ENCODE data around the gene APMAP. TPM values are rescaled to one million over a fixed set of nuclear protein-coding genes. Genes with fewer than 3 reads are reported as not detected.

APMAP gene
- total RNA-seq, 1 experiment from 2014 or later = 67.8 TPM

GRCh38 chr20:24935766-24936525, 56.6 kb downstream of the APMAP start:
- Histone ChIP-seq H3K79me2 (ENCODE audit: insufficient read depth, low read length) (no peaks in the 10 kb centered on the region), H4K91ac (ENCODE audit: insufficient read length, low read depth, low read length) (no peak overlapping the region), H3K4me1 (ENCODE audit: insufficient read depth, low read length) (no peaks in the 10 kb centered on the region), H3K79me1 (ENCODE audit: insufficient read depth, low read depth, low read length, poor library complexity, severe bottlenecking) (no peaks in the 10 kb centered on the region), H2BK20ac (ENCODE audit: low read depth, low read length, poor library complexity, severe bottlenecking) (no peak overlapping the region), H3K18ac (ENCODE audit: insufficient read length, low read depth, low read length) (no peak overlapping the region), H3K23ac (ENCODE audit: insufficient read length, low read depth, low read length) (no peak overlapping the region), H4K5ac (ENCODE audit: insufficient read length, low read depth, low read length) (no peak overlapping the region), H3K9me3 (ENCODE audit: control insufficient read depth, low read depth, low read length) (no peaks in the 10 kb centered on the region), H3K9ac (ENCODE audit: extremely low read depth, insufficient read length, low read length) (no peak overlapping the region), H3T11ph (ENCODE audit: low read length) (no peak overlapping the region), H3K14ac (ENCODE audit: insufficient read depth, low read length) (no peak overlapping the region), H4K20me1 (ENCODE audit: control insufficient read depth, insufficient read depth, insufficient read length) (no peaks in the 10 kb centered on the region), H3K23me2 (ENCODE audit: insufficient read length, low read depth, low read length, poor library complexity, severe bottlenecking) (no peaks in the 10 kb centered on the region), H2AK5ac (ENCODE audit: insufficient read length, low read length) (no peak overlapping the region), H3K27ac (ENCODE audit: insufficient read length, low read depth, low read length) (no peak overlapping the region), H2BK12ac (ENCODE audit: insufficient read length, low read depth, low read length) (no peak overlapping the region), H2BK5ac (ENCODE audit: insufficient read length, low read length) (no peak overlapping the region), H3K27me3 (ENCODE audit: insufficient read depth, low read length) (no peaks in the 10 kb centered on the region), H2BK15ac (ENCODE audit: low read depth, low read length) (no peak overlapping the region), H3K4me2 (ENCODE audit: insufficient read depth, insufficient read length, low read length) (no peak overlapping the region), H4K8ac (replicated peaks; ENCODE audit: insufficient read length, low read depth, low read length) (no peak overlapping the region), H3K56ac (ENCODE audit: insufficient read length, low read depth, low read length) (no peak overlapping the region), H2BK120ac (ENCODE audit: low read depth, low read length, poor library complexity, severe bottlenecking) (no peak overlapping the region), H2AFZ (ENCODE audit: low read length) (no peak overlapping the region), H3K4ac (ENCODE audit: low read depth, low read length) (no peak overlapping the region)
- no CpG with 5 or more reads among the region's 4 CpGs for WGBS (ENCODE audit: extremely low coverage, insufficient read length, low lambda C conversion rate)
- Mint-ChIP-seq H3K36me3 (ENCODE audit: insufficient read depth in 1 of 3, low read depth in 3 of 3) (0 out of 7 replicates have a peak, but pooled peaks cover 0 to 5% (median 3%) of the 10 kb centered on the region in 3 experiments), H3K27ac (no peak overlapping the region; a peak in 1 of 7 replicates), H3K9me3 (peaks cover 8 to 18% of the 10 kb centered on the region in 2 experiments; a peak in 4 of 5 replicates), H3K27me3 (ENCODE audit: low read depth) (peaks cover 7% of the 10 kb centered on the region; the same call in 1 of the 2 replicates), H3K4me3 (no peak overlapping the region), H3K4me1 (peaks cover 2 to 3% of the 10 kb centered on the region in 2 experiments)
- TF ChIP-seq, protein P1, sequence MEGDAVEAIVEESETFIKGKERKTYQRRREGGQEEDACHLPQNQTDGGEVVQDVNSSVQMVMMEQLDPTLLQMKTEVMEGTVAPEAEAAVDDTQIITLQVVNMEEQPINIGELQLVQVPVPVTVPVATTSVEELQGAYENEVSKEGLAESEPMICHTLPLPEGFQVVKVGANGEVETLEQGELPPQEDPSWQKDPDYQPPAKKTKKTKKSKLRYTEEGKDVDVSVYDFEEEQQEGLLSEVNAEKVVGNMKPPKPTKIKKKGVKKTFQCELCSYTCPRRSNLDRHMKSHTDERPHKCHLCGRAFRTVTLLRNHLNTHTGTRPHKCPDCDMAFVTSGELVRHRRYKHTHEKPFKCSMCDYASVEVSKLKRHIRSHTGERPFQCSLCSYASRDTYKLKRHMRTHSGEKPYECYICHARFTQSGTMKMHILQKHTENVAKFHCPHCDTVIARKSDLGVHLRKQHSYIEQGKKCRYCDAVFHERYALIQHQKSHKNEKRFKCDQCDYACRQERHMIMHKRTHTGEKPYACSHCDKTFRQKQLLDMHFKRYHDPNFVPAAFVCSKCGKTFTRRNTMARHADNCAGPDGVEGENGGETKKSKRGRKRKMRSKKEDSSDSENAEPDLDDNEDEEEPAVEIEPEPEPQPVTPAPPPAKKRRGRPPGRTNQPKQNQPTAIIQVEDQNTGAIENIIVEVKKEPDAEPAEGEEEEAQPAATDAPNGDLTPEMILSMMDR (conservative IDR thresholded peaks at IDR 0.05) = no peak
- DNase-seq = no peak
